OCI-LY3 (cell line): ENCODE data around the gene KYAT1.

ENCODE experiments used
- EZH2phosphoT487 ChIP-seq: fragments of 200-600 bp; shearing (Covaris generic); IDR thresholded peaks from 2 replicates; pipeline ENCODE4 v1.6.1; 2018; ENCODE audit warnings: antibody characterized with exemption, mixed run types, low read depth
- TF ChIP-seq, protein P1 (sequence below): fragments of 200-600, 300-600 bp; sonication (generic); IDR thresholded peaks from 2 replicates; pipeline ENCODE4 v1.5.1; 2014; ENCODE audit warnings: antibody characterized with exemption, low read length, low read depth

DNA sequence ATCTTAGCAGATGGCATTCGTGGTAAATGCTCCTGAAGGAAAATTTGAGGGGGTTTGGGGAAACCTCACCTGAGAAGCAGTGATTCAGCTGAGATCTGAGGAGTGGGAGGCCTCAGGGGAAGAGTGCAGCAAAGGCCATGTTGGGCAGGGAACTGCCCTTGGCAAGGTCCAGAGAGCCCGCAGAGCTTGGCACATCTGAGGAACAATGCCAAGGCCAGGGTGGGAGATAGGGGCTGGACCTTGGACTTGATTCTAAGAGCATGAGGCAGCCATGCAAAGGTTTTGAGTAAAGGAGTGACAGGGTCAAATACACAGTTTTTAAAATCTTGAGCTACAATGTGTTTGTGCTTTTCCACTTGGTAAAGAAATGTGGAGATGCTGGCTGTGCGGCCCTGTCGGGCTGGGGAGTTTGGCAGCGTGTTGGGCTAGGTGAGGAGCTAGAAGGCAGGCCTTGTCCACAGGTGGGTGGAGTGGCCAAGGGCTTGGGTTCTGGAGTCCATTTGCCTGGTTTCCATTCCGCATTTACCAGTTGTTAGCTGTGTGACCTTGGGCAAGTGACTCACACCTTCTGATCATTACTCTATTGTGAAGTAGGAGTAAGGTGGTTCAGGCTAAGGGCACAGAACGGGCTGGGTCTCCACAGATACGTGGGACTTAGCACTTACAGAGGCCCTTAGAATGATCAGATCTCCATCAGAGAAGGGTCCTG, 88.6 kb downstream of the KYAT1 start:
- TF ChIP-seq, protein P1, sequence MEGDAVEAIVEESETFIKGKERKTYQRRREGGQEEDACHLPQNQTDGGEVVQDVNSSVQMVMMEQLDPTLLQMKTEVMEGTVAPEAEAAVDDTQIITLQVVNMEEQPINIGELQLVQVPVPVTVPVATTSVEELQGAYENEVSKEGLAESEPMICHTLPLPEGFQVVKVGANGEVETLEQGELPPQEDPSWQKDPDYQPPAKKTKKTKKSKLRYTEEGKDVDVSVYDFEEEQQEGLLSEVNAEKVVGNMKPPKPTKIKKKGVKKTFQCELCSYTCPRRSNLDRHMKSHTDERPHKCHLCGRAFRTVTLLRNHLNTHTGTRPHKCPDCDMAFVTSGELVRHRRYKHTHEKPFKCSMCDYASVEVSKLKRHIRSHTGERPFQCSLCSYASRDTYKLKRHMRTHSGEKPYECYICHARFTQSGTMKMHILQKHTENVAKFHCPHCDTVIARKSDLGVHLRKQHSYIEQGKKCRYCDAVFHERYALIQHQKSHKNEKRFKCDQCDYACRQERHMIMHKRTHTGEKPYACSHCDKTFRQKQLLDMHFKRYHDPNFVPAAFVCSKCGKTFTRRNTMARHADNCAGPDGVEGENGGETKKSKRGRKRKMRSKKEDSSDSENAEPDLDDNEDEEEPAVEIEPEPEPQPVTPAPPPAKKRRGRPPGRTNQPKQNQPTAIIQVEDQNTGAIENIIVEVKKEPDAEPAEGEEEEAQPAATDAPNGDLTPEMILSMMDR = no peak
- TF ChIP-seq EZH2phosphoT487 = no peak
